Measurements from ENCODE around the gene CHMP4A.

DNA sequence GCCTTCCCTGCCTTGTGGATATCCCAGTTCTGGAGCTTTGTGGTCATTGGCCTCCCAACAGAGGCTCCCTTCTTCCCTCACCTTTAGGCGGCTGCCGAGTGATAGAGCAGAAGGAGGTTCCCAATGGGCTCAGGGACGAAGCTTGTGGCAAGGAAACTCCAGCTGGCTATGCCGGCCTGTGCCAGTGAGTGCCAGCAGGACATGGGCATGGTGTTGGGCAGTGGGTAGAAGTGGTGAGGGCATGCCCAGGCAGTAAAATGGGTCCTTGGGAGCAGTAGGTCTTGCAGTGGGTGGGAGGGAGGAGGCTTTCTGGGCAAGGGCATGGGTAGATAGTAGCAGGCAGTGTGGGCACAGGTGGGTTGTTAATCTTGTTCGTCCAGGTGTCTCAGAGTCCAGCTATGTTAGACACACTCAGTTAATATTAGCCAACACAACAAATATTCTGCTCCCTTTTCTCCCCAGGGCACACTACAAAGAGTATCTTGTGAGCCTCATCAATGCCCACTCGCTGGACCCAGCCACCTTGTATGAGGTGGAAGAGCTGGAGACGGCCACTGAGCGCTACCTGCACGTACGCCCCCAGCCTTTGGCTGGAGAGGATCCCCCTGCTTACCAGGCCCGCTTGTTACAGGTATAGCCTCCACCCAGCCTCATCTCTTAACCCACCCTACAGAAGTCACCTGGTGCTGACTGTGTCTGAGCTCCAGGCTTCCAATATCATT is 53.4 kb downstream of the CHMP4A start:
- TF ChIP-seq CTCF (IDR thresholded peaks at IDR 0.05) = no peak
- no peak for TF ChIP-seq EZH2 (IDR thresholded peaks at IDR 0.05; ENCODE audit: borderline replicate concordance, insufficient read depth, low read depth, low read length, poor library complexity, severe bottlenecking)

Measured in B cell (primary cell).